T-helper 1 cell treated with Interleukin-12 subunit alpha and Interleukin-12 subunit beta and Interleukin-4 antibody, amounts not matched to agents 30 μg/mL and 1 μg/mL, for 36 hours (primary cell): ENCODE results near the gene CCSER1.

Source experiments
- H3K27ac Mint-ChIP-seq: one replicate; pipeline ENCODE4 v1.8.0; 2021; ENCODE audit warnings: mild to moderate bottlenecking, mixed read lengths
- H3K27me3 Mint-ChIP-seq: one replicate; pipeline ENCODE4 v1.8.0; 2021; ENCODE audit warnings: low read depth, mixed read lengths
- H3K36me3 Mint-ChIP-seq: one replicate; pipeline ENCODE4 v1.8.0; 2021; ENCODE audit warnings: low read depth, mixed read lengths
- H3K4me1 Mint-ChIP-seq: one replicate; pipeline ENCODE4 v1.8.0; 2021; ENCODE audit warnings: low read depth, mixed read lengths
- H3K4me3 Mint-ChIP-seq: one replicate; pipeline ENCODE4 v1.8.0; 2021; ENCODE audit warnings: mild to moderate bottlenecking, moderate library complexity, mixed read lengths
- H3K9me3 Mint-ChIP-seq: one replicate; pipeline ENCODE4 v1.8.0; 2021; ENCODE audit warnings: mixed read lengths

The CCSER1 gene

DNA sequence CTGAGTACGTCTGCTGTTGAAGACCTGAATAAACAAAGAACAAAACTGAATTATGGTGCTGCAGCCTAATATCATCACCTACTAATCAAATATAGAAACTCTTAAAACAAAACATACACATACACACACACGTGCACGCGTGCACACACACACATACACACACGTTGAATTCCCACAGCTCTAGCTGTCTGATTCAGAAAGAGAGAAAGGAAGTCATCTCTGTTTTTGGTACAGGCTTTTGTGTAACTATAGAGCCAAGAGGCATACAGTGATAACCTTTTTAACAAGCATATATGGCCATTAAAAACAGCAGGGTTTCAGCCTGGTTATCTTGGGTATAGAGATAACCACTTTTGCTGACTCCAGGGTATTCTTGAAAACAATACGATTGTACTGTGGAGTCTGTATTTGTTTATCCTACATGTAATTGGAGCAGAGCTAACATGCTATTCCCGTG is 823.2 kb downstream of the CCSER1 start:
- Mint-ChIP-seq H3K27ac (no peak overlapping the region), H3K9me3 (no peaks in the 10 kb centered on the region), H3K36me3 (no peaks in the 10 kb centered on the region), H3K4me3 (no peak overlapping the region), H3K4me1 (no peaks in the 10 kb centered on the region), H3K27me3 (no peaks in the 10 kb centered on the region)

GRCh38 chr4:90951037-90951436 is 823.8 kb downstream of the CCSER1 start:
- H3K27me3 Mint-ChIP-seq, result no peaks in the 10 kb centered on the region
- H3K4me3 Mint-ChIP-seq, result no peak overlapping the region
- H3K4me1 Mint-ChIP-seq, result no peaks in the 10 kb centered on the region
- no peak overlapping the region for H3K27ac Mint-ChIP-seq
- no peaks in the 10 kb centered on the region for H3K9me3 Mint-ChIP-seq
- H3K36me3 Mint-ChIP-seq, result no peaks in the 10 kb centered on the region

- Mint-ChIP-seq H3K27me3 (no peaks in the 10 kb centered on the region), H3K4me3 (no peak overlapping the region), H3K9me3 (no peaks in the 10 kb centered on the region), H3K36me3 (no peaks in the 10 kb centered on the region), H3K27ac (no peak overlapping the region), H3K4me1 (no peaks in the 10 kb centered on the region)
These were observed 831.2 kb downstream of the CCSER1 start for GRCh38 chr4:90958256-90958895.

DNA sequence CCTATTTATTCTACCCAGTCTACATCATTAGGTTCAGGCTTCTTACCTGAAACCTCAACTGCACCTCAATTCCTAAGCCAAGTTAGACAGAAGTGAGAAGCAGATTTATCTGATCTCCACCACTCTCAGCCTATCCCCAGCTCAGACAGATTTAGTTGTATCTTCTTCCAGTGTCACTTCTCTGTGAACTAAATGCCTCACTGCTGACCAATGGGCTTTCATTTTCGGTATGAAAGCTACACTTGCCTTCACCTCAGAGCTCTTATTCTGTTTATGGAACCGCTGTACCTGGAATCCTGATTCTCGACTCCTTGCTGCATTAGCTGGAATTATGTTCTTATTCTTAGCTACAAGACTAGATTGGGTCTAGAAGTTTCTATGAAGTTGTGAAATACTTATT is 833.2 kb downstream of the CCSER1 start:
- Mint-ChIP-seq H3K36me3 (no peaks in the 10 kb centered on the region), H3K9me3 (no peaks in the 10 kb centered on the region), H3K4me1 (no peaks in the 10 kb centered on the region), H3K27ac (no peak overlapping the region), H3K4me3 (no peak overlapping the region), H3K27me3 (no peaks in the 10 kb centered on the region)

DNA sequence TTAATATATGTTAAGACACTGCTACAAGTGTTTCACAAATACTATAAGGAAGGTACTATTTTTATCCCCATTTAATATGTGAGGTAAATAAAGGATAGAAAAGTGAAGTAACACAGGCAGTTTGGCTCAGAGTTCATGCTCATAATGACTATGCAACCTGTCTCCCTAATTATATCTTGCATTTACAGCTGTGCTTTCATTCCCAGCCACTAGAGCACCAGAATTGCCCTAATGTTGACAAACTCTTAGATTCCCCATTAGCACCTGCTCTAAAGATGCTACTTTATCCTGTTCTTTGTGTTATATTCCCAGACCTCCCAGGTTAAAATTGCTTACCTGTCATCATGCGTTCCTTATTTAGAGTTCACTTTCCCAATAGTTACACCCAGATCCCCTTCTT is 833.6 kb downstream of the CCSER1 start:
- no peaks in the 10 kb centered on the region for H3K27me3 Mint-ChIP-seq
- no peaks in the 10 kb centered on the region for H3K36me3 Mint-ChIP-seq
- H3K27ac Mint-ChIP-seq, result no peak overlapping the region
- H3K4me3 Mint-ChIP-seq, result no peak overlapping the region
- H3K9me3 Mint-ChIP-seq, result no peaks in the 10 kb centered on the region
- no peaks in the 10 kb centered on the region for H3K4me1 Mint-ChIP-seq

- Mint-ChIP-seq H3K27ac (no peak overlapping the region), H3K4me3 (no peak overlapping the region), H3K27me3 (no peaks in the 10 kb centered on the region), H3K36me3 (no peaks in the 10 kb centered on the region), H3K9me3 (peaks cover 6% of the 10 kb centered on the region), H3K4me1 (no peaks in the 10 kb centered on the region)
These were observed 842.8 kb downstream of the CCSER1 start for GRCh38 chr4:90970021-90970420.

- Mint-ChIP-seq H3K27me3 (no peaks in the 10 kb centered on the region), H3K36me3 (no peaks in the 10 kb centered on the region), H3K9me3 (no peaks in the 10 kb centered on the region), H3K4me1 (no peaks in the 10 kb centered on the region), H3K4me3 (no peak overlapping the region), H3K27ac (no peak overlapping the region)
These were observed 850.5 kb downstream of the CCSER1 start for GRCh38 chr4:90977726-90978125.

- H3K36me3 Mint-ChIP-seq, result no peaks in the 10 kb centered on the region
- no peaks in the 10 kb centered on the region for H3K9me3 Mint-ChIP-seq
- H3K27ac Mint-ChIP-seq, result no peak overlapping the region
- no peak overlapping the region for H3K4me3 Mint-ChIP-seq
- no peaks in the 10 kb centered on the region for H3K27me3 Mint-ChIP-seq
- no peaks in the 10 kb centered on the region for H3K4me1 Mint-ChIP-seq
These were observed 852.4 kb downstream of the CCSER1 start for GRCh38 chr4:90979556-90979955.

- Mint-ChIP-seq H3K27ac (no peak overlapping the region), H3K4me1 (no peaks in the 10 kb centered on the region), H3K9me3 (no peaks in the 10 kb centered on the region), H3K4me3 (no peak overlapping the region), H3K36me3 (no peaks in the 10 kb centered on the region), H3K27me3 (no peaks in the 10 kb centered on the region)
These were observed 855.6 kb downstream of the CCSER1 start for GRCh38 chr4:90982813-90983212.

DNA sequence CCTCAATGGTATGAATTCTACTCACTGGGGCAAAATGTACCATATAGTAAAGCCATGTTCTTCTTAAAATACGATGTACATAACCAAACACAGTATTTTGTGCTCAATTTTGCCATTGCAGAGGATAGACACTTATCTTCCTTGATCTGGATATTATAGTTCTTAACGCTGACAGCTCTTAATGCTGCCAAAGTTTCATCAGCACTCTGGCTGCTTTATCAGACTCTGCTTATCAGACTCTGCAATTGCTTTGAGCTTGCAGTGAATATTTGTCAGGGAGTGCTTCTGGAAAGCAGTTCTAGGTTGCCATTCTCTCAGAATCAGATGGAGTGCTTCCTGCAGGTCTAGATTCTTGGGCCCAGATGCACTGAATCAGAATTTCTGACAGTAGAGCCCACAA is 863.1 kb downstream of the CCSER1 start:
- Mint-ChIP-seq H3K9me3 (no peaks in the 10 kb centered on the region), H3K36me3 (no peaks in the 10 kb centered on the region), H3K27me3 (no peaks in the 10 kb centered on the region), H3K4me1 (no peaks in the 10 kb centered on the region), H3K27ac (no peak overlapping the region), H3K4me3 (no peak overlapping the region)

DNA sequence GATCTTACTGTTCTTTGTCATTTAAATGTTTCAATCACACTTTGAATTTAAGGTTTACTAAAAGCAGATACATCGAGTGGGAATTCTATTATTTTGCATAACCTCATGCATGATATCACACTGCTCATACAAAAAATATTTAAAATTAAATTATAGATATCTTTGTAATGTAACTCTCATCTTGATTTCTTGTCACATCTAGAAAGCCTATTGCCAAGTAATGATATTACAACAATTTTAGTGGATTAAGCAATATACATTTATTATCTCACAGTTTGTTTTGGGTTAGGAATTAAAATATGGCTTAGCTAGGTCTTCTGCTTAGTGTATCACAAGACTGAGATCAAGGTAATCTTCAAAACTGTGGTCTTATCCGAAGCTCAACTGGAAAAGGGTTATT is 865.0 kb downstream of the CCSER1 start:
- no peaks in the 10 kb centered on the region for H3K36me3 Mint-ChIP-seq
- H3K27ac Mint-ChIP-seq, result no peak overlapping the region
- no peaks in the 10 kb centered on the region for H3K9me3 Mint-ChIP-seq
- no peaks in the 10 kb centered on the region for H3K27me3 Mint-ChIP-seq
- H3K4me1 Mint-ChIP-seq, result no peaks in the 10 kb centered on the region
- H3K4me3 Mint-ChIP-seq, result no peak overlapping the region

DNA sequence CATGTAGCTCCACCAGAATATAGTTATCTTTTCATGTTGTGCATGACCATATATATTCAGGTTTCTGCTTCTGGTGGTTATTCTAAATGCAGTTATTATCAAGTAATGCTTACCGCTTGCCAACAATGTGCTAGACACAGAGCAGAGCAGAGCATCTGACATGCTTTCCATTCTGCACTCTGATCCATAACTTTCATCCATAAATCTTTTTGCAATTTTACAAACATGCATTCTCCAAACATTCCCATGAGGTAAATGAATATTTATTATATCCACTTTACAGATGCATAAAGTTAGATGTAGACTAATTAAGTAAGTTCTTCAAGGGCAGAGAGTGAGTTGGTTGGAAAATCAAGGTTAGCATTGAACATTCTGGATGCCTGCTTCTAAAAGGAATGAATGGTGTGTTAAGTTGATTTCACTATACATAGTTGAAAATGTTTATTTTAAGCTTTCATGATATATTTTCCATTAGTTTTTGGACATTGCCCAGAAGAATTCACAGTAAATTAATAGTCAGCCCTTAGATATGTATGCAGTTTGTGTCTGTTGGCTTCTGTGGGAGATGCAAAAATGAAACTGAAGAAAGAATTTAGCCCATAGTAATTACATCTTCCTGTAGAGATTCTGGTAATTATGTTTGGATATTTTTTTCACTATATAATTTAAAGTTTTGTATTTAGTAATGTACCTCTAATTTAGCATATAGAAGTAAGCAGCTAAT is 867.8 kb downstream of the CCSER1 start:
- no peaks in the 10 kb centered on the region for H3K9me3 Mint-ChIP-seq
- H3K4me3 Mint-ChIP-seq, result no peak overlapping the region
- no peak overlapping the region for H3K27ac Mint-ChIP-seq

DNA sequence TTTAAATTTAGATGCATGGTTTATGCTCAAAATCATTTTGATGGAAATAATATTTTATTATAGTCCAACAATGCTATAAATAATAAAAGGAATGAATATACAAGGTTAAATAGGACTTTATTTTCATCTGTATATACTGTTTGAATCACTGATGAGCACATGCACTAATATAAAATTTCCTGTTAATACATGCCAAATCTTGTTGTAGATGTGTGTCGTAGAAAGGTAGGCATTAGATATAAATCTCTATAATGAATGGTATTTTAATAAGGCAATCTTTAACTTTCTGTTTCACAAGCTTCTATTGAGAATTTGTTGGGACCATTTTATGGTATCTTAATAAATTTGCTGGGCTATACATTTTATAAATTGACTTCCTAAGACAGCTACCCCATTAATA is 868.8 kb downstream of the CCSER1 start:
- H3K9me3 Mint-ChIP-seq, result no peaks in the 10 kb centered on the region
- no peaks in the 10 kb centered on the region for H3K27me3 Mint-ChIP-seq
- H3K36me3 Mint-ChIP-seq, result no peaks in the 10 kb centered on the region
- no peaks in the 10 kb centered on the region for H3K4me1 Mint-ChIP-seq
- no peak overlapping the region for H3K27ac Mint-ChIP-seq
- H3K4me3 Mint-ChIP-seq, result no peak overlapping the region

More for the DNA sequence above, 867.8 kb downstream of the CCSER1 start:
- Mint-ChIP-seq H3K27me3 (no peaks in the 10 kb centered on the region), H3K4me1 (no peaks in the 10 kb centered on the region), H3K36me3 (no peaks in the 10 kb centered on the region)

DNA sequence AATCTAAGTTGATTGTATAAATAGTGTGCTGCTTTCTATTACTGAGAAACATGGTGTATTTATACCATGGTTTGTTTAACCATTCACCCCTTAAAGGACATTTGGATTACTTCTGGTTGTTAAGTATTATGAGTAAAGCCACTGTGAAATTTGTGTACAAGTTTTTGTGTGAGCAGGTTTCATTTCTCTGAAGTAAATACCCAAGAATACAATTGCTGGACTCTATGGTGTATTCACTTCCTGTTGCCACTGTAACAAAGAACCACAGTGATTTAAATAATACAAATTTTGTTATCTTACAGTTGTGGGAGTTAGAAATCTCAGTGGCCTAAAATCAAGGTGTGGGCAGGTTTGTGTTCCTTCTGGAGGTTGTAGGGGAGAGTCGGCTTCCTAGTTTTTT is 869.6 kb downstream of the CCSER1 start:
- Mint-ChIP-seq H3K9me3 (no peaks in the 10 kb centered on the region), H3K27me3 (no peaks in the 10 kb centered on the region), H3K27ac (no peak overlapping the region), H3K4me1 (no peaks in the 10 kb centered on the region), H3K36me3 (no peaks in the 10 kb centered on the region), H3K4me3 (no peak overlapping the region)

DNA sequence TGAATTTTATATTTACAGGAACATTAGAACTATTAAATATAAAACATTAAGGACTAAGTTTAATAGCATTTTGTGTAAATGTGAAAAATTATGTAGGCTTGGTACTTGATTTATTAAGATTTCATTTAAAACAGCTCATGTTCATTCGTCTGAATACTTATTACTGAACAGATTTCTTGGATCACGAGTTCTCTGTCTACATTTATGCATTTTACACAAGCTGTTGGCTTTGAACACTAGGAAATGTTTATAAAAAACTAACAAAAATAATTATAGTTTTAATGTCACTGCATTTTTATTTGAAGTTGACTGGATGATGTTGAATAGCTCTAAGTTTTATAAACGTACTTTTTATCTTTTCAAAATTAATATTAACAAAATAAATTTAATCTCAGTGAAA is 888.7 kb downstream of the CCSER1 start:
- peaks cover 5% of the 10 kb centered on the region for H3K9me3 Mint-ChIP-seq
- no peak overlapping the region for H3K4me3 Mint-ChIP-seq
- H3K27me3 Mint-ChIP-seq, result no peaks in the 10 kb centered on the region
- H3K36me3 Mint-ChIP-seq, result no peaks in the 10 kb centered on the region
- H3K27ac Mint-ChIP-seq, result no peak overlapping the region
- no peaks in the 10 kb centered on the region for H3K4me1 Mint-ChIP-seq
